ENCODE data around the gene TMEM229B. TPM values are rescaled to one million over a fixed set of nuclear protein-coding genes. Genes with fewer than 3 reads are reported as not detected.

The TMEM229B gene
- total RNA-seq, 2 experiments from 2014 or later: 20.0 to 20.9 TPM

DNA sequence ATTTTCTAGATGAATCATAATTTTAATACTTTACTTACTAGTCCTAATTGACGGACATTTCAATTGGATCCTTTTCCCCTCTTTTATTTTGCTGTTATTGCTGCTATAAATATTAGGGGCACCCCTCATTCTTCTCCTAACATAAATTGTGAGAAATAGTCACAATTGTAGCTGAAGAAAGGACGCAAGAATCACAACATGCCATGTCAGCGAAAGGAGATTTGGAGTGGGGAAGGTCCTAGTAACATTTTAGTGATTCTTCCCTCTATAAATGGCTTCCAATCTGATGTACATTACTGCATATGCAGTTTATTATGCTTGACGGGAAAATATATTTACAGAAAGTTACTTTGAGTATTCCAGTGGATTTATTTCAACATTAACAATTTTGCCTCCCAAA is 36.9 kb upstream of the TMEM229B start:
- Mint-ChIP-seq H3K27ac (no peak overlapping the region), H3K27me3 (peaks cover 61% of the 10 kb centered on the region), H3K4me3 (no peak overlapping the region), H3K36me3 (no peaks in the 10 kb centered on the region), H3K4me1 (peaks cover 1% of the 10 kb centered on the region), H3K9me3 (no peaks in the 10 kb centered on the region)
- no peak for DNase-seq
- POLR2A ChIA-PET: no interaction called here
- no peak for ATAC-seq (ENCODE audit: low read depth)

DNA sequence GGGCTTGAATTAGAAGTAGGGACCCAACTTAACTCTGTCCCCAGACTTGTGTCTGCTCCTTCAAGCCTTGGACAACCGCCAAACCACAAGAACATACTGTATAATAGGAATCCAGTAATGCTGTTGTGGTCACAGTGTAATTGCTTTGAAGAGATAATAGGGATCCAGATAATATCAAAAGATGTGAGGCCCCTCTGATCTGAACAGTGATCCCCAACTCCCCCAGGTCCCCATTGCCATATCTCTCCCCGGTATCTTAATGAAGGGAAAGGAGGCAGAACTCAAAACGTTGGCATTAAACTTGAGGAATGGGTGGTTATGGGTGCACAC is 36.1 kb upstream of the TMEM229B start:
- Mint-ChIP-seq H3K4me1 (peaks cover 1% of the 10 kb centered on the region), H3K27me3 (peaks cover 54% of the 10 kb centered on the region), H3K36me3 (no peaks in the 10 kb centered on the region), H3K9me3 (no peaks in the 10 kb centered on the region), H3K4me3 (no peak overlapping the region), H3K27ac (no peak overlapping the region)
- no peak for ATAC-seq (ENCODE audit: low read depth)
- DNase-seq: no peak
- POLR2A ChIA-PET: no interaction called here

DNA sequence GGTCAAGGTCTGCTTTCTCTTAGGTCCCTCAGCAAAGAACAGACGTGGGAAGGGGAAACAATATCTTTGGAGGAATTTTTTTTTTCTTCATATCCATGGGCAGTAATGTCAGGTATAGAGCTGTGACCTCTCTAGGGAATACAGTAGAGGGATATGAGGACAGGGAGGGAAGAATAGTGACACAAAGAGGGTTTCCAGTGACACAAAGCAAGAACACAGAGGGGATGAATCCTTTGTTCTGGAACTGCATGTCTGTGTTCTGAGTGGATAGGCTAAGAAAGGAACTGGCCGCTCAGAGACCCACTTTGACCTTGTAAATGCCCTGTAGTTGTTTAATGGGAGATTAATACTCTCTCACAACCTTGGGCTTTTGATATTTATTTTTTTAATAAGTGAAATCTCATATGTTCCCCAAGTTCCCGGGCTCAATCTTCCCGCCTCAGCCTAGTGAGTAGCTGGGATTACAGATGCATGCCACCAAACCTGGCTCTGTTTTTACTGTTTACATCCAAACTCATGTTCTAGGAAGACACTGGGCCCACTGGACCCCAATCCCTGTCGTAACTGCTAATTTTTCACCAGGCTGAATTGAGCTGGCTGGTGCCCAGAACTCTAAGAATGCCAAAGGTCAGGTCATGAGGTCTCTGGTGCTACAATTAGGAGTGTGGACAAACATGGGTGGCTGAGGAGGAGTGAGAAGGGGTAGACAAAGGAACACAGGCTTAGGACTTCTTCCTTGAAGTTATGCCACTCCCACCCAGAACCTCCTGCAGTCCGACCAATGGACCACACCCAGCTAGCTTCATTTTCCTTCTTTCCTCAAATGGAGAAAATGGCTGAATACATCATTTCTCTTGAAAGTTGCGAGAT is 35.5 kb upstream of the TMEM229B start:
- Mint-ChIP-seq H3K27ac (no peak overlapping the region), H3K27me3 (peaks cover 54% of the 10 kb centered on the region), H3K4me1 (peaks cover 1% of the 10 kb centered on the region), H3K9me3 (no peaks in the 10 kb centered on the region), H3K36me3 (no peaks in the 10 kb centered on the region), H3K4me3 (no peak overlapping the region)
- ATAC-seq (ENCODE audit: low read depth): no peak
- POLR2A ChIA-PET: no interaction called here
- DNase-seq: no peak

DNA sequence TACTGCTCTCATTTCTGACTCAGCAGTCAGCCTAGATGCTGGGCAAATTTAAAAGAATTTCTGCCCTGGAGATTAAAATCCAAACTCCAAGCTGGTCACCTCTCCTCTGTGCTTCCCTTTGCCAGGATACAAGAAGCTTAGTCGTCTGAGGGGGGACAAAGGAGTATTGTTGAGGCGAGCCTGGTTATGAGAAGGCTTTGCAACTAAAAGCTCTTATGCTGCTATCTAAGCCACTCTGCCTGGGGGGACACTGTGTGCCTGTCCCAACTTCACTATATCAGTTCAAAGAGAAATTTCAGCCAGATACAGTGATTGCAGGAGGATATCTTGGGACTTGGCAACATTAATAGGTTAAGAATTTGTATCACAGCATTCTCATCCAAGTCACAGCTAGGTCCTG is 33.7 kb upstream of the TMEM229B start:
- peaks cover 1% of the 10 kb centered on the region for H3K4me1 Mint-ChIP-seq

DNA sequence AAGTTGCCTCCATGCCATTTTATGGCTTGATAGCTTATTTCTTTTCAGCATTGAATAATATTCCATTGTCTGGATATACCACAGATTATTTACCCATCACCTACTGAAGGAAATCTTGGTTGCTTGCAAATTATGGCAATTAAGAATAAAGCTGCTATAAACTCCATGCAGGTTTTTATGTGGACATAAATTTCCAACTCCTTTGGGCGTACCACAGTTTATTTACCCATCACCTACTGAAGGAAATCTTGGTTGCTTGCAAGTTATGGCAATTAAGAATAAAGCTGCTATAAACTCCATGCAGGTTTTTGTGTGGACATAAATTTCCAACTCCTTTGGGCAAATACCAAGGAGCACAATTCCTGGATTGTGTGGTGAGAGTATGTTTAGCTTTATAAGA is 32.0 kb upstream of the TMEM229B start:
- H3K36me3 Mint-ChIP-seq: no peaks in the 10 kb centered on the region
- H3K9me3 Mint-ChIP-seq: no peaks in the 10 kb centered on the region
- DNase-seq: no peak
- peaks cover 61% of the 10 kb centered on the region for H3K27me3 Mint-ChIP-seq
- H3K27ac Mint-ChIP-seq: no peak overlapping the region
- peaks cover 8% of the 10 kb centered on the region for H3K4me1 Mint-ChIP-seq
- no peak overlapping the region for H3K4me3 Mint-ChIP-seq
- POLR2A ChIA-PET: no interaction called here
- ATAC-seq (ENCODE audit: low read depth): no peak

More for the DNA sequence above, 33.7 kb upstream of the TMEM229B start:
- Mint-ChIP-seq H3K36me3 (no peaks in the 10 kb centered on the region), H3K27me3 (peaks cover 58% of the 10 kb centered on the region), H3K27ac (no peak overlapping the region), H3K4me3 (no peak overlapping the region), H3K9me3 (no peaks in the 10 kb centered on the region)
- DNase-seq (no peak), ATAC-seq (ENCODE audit: low read depth) (no peak)
- POLR2A ChIA-PET: no interaction called here

DNA sequence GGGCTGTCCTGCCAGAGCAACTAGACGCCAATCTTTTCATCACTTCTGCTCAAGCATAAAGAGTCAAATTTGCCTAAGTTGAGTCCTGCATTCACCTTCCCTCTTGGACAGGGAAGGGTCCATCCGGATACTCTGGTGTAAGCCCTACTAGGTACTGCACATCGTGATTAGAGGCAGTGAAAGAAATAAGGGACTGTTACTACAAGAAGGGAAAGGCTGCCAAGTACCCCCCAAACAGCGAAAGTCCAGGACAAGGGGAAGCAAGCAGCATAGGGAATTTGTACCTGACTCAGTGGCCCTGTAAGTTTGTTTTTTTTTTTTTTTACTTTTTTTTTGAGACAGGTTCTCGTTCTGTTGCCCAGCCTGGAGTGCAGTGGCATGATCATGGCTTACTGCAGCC is 30.9 kb upstream of the TMEM229B start:
- Mint-ChIP-seq H3K36me3 (no peaks in the 10 kb centered on the region), H3K27me3 (peaks cover 54% of the 10 kb centered on the region), H3K9me3 (no peaks in the 10 kb centered on the region), H3K27ac (no peak overlapping the region), H3K4me3 (no peak overlapping the region), H3K4me1 (peaks cover 10% of the 10 kb centered on the region)
- POLR2A ChIA-PET: no interaction called here
- ATAC-seq (ENCODE audit: low read depth) (no peak), DNase-seq (no peak)

DNA sequence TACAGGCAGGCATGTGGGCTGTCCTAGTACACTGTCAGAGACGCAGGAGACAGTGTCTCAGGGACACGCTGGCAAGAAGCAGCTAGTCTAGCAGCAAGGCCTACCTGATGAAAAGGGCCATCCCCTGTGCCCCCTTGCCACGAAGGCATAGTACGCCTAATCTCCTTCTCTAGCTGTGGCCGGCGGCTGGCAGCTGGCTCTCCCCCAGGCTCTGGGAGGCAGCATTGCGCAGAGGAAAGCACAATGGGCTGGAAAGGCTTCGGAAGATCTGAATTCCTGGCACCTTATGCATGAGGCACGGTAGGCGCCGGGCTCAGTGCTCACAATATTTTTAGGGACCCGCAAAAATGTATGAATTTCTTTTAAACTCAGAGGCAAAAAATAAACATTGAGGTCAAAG is 28.6 kb upstream of the TMEM229B start:
- Mint-ChIP-seq H3K4me1 (peaks cover 18% of the 10 kb centered on the region), H3K36me3 (no peaks in the 10 kb centered on the region), H3K9me3 (no peaks in the 10 kb centered on the region), H3K4me3 (no peak overlapping the region), H3K27me3 (peaks cover 39% of the 10 kb centered on the region), H3K27ac (no peak overlapping the region)
- POLR2A ChIA-PET: no interaction called here
- ATAC-seq (ENCODE audit: low read depth) (no peak), DNase-seq (no peak)

DNA sequence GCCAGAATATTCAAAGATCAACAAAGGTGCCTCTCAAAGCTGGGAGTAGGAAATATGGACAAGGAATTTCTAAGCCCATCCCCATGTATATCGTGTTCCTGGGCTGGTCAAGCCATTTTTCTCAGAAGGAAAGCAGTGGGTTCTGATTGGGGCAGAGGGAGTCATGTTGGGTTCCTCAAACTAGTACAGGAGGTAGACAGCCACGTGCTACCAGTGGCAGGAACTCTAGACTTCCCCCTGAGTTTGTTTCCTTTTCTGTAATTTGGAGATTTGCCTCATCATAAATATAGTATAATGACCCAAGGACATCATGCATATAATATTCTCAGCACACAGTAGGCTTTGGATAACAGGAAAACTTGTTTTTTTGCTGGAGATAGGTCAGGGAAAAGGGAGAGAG is 28.2 kb upstream of the TMEM229B start:
- Mint-ChIP-seq H3K9me3 (no peaks in the 10 kb centered on the region), H3K4me3 (no peak overlapping the region), H3K27me3 (peaks cover 35% of the 10 kb centered on the region), H3K4me1 (peaks cover 18% of the 10 kb centered on the region), H3K36me3 (no peaks in the 10 kb centered on the region), H3K27ac (no peak overlapping the region)
- ATAC-seq (ENCODE audit: low read depth) (no peak), DNase-seq (no peak)
- POLR2A ChIA-PET: no interaction called here

DNA sequence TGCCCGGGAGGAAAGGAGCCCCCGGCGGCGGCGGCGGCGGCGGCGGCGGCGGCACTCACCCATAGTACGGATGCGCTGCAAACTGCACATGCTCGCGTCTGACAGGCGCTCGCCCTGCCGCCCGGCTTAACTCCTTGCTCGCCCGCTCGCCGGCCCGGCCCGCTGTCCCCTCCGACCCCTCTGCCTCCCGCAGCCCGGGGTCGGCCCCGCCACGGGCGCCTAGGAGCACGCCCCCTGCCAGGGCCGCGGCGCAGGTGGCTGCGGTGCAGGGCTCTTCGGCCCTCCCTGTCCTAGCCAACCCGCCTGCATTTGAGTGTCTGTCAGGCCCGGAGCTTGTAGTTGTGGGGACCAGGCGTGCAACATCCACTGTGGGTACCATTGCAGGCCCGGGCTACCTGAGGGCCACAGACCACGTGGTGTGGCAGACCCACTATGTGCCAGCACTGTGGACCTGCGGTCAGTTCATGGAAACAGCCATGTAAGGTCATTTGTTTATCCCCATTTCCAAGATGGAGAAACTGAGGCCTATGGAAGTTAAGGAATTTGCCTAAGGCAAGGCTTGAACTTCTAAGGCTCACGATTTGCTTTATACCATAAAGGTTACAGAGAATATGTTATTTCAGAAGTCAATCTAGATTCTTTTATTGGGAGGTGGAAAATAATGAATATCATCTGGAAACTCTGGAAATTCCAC is 27.0 kb upstream of the TMEM229B start:
- POLR2A ChIA-PET: interaction anchor here (0.6 to 1.1 kb wide), 2 partner anchors 28 to 88 kb away, joined by 3 to 5 read pairs; no protein-coding TSS in a partner anchor
- peak; percentile 68 for DNase-seq
- Mint-ChIP-seq H3K36me3 (no peaks in the 10 kb centered on the region), H3K4me1 (peaks cover 18% of the 10 kb centered on the region), H3K27me3 (peaks cover 25% of the 10 kb centered on the region), H3K27ac (no peak overlapping the region), H3K4me3 (peak overlapping the region; percentile 62), H3K9me3 (no peaks in the 10 kb centered on the region)
- peak; percentile 70 for ATAC-seq (ENCODE audit: low read depth)

DNA sequence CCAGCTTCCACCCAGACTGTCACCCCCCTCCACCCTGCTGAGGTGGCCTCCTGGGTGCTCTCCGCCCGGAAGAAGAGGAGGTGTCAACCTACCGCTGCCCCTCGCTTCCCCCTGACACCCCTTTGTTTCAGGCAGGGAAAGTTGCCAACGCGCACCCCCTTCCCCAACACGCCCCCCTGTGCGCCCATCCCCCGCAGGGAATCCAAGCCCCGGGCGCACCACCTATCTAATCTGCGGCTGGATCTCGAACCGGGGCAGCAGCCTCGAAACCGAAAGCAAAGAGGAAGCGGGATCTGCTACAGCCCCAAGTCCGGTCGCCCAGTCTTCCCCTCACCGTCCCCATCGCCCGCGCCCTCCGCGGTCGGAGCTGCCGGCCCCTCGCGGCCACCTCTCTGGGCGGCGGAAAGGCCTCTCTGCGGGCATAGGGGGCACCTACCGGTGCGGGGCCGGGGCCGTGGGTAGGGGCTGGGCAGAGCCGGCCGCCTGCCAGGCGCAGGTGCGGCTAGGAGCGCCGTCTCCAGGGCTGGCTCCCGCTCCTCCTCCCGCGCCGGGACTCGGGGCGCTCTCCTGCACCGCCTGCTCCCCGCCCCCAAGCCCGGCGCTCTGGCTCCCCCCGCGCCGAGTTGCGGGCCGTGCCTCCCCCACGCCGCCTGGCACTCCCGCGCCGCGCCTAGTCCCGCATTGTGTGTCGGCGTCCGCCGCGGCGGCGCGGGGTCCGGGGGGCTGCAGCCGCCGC is 26.3 kb upstream of the TMEM229B start:
- Mint-ChIP-seq H3K4me1 (peaks cover 18% of the 10 kb centered on the region), H3K9me3 (no peaks in the 10 kb centered on the region), H3K4me3 (peak overlapping the region; percentile 87), H3K36me3 (no peaks in the 10 kb centered on the region), H3K27ac (peak overlapping the region; percentile 68), H3K27me3 (peaks cover 25% of the 10 kb centered on the region)
- ATAC-seq (ENCODE audit: low read depth) (peak; percentile 65), DNase-seq (peak; percentile 71)
- POLR2A ChIA-PET: interaction anchor here (1.1 to 1.4 kb wide), 2 partner anchors 26 to 28 kb away, joined by 3 read pairs; partner anchors contain the start of gene TMEM229B

DNA sequence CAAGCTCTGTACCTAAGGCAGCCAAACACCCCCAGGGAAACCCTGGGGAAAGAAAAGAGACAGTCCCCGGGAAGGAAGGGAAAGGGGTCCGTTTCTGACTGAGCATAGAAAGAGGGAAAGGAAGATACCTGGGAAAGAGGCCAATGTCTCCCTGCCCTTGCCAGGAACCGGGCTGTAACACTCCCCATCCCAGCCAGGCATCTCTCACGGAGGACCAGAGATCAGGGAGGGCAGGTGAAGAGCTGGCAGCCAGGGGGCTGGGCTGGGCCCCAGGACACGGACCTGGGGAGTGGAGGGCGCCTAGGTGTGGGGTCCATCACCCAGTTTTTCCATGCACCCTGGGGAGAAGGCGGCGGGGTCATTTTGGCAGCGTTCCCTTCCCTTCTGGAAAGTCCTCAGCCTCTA is 25.7 kb upstream of the TMEM229B start:
- H3K4me1 Mint-ChIP-seq: peaks cover 18% of the 10 kb centered on the region
- ATAC-seq (ENCODE audit: low read depth) (no peak), DNase-seq (no peak)
- POLR2A ChIA-PET: interaction anchor here (1.0 to 1.4 kb wide), 2 partner anchors 9 to 26 kb away, joined by 3 read pairs; partner anchors contain the start of gene TMEM229B
- no peaks in the 10 kb centered on the region for H3K9me3 Mint-ChIP-seq
- H3K4me3 Mint-ChIP-seq: peak overlapping the region; percentile 87
- H3K27ac Mint-ChIP-seq: peak overlapping the region; percentile 43
- H3K36me3 Mint-ChIP-seq: no peaks in the 10 kb centered on the region
- peaks cover 23% of the 10 kb centered on the region for H3K27me3 Mint-ChIP-seq

DNA sequence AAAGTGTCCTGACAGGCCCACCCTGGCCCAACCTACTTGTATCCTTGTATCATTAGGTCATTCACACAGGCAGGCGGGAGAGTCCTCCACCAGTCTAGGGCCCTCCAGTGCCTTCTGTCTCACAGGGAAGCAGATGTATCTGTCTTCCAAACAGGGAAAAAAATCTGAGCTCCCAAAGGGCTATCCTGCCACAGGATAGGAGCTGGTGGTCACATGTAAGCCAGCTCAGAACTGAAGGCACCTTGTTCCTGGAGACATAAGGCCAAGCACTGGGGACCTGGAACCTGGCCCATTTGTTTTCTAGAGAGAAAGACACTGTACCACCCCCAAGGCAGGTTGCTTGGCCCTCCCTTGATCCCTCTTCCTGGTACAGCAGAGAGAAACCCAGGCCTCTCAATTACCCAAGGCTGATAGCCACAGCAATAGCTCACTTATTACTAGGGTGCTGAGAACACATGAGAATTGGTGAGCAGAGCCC is 25.1 kb upstream of the TMEM229B start:
- Mint-ChIP-seq H3K9me3 (no peaks in the 10 kb centered on the region), H3K27ac (peak overlapping the region; percentile 43), H3K4me1 (peaks cover 18% of the 10 kb centered on the region), H3K36me3 (no peaks in the 10 kb centered on the region), H3K27me3 (peaks cover 18% of the 10 kb centered on the region), H3K4me3 (peak overlapping the region; percentile 58)
- no peak for ATAC-seq (ENCODE audit: low read depth)
- POLR2A ChIA-PET: interaction anchor here (1.0 to 1.4 kb wide), 2 partner anchors 9 to 25 kb away, joined by 3 read pairs; partner anchors contain the start of gene TMEM229B
- no peak for DNase-seq
